Measurements from ENCODE around the gene CACHD1.

DNA sequence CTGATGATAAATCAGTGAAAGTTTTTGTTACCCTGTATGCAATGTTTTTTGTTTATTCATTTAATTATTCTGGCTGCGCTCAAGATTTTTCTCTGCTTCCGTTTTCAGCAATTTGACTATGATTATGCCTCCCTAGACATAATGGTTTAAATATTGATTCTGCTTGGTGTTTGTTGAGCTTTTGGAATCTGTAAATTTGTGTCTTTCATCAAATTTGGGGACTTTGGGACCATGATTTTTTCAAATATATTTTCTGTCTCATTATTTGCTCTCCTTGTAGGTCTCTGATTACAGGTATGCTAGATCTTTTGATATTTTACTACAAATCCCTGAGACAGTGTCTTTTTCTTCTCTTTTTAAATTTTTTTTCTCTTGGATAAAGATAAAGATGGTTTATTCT, 92.1 kb downstream of the CACHD1 start:
- TF ChIP-seq, protein P1, sequence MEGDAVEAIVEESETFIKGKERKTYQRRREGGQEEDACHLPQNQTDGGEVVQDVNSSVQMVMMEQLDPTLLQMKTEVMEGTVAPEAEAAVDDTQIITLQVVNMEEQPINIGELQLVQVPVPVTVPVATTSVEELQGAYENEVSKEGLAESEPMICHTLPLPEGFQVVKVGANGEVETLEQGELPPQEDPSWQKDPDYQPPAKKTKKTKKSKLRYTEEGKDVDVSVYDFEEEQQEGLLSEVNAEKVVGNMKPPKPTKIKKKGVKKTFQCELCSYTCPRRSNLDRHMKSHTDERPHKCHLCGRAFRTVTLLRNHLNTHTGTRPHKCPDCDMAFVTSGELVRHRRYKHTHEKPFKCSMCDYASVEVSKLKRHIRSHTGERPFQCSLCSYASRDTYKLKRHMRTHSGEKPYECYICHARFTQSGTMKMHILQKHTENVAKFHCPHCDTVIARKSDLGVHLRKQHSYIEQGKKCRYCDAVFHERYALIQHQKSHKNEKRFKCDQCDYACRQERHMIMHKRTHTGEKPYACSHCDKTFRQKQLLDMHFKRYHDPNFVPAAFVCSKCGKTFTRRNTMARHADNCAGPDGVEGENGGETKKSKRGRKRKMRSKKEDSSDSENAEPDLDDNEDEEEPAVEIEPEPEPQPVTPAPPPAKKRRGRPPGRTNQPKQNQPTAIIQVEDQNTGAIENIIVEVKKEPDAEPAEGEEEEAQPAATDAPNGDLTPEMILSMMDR (IDR thresholded peaks at IDR 0.05 in 4 of 5, conservative IDR thresholded peaks at IDR 0.05 in 1 of 5), result no peak
- no peak for TF ChIP-seq POLR2A (IDR thresholded peaks at IDR 0.05)

Measured in gastrocnemius medialis (tissue), 4 donors.